H1 (cell line): ENCODE measurements around the gene LCT. TPM values are rescaled to one million over a fixed set of nuclear protein-coding genes. Genes with fewer than 3 reads are reported as not detected.

Experiments used
- ASH2L ChIP-seq: fragments of 200-600, 300-600 bp; sonication (generic); IDR thresholded peaks from one replicate; pipeline ENCODE4 v1.7.1; 2017; ENCODE audit warnings: low read length
- BRCA1 ChIP-seq: IDR thresholded peaks from 2 replicates; pipeline ENCODE4 v1.6.1; 2012; ENCODE audit warnings: low read depth, low read length, improper control_type of control experiment
- CHD7 ChIP-seq: fragments of 300-600 bp; sonication (generic); IDR thresholded peaks from 2 replicates; pipeline ENCODE4 v1.7.1; 2012; ENCODE audit warnings: low read length, moderate library complexity, mild to moderate bottlenecking, inconsistent platforms; ENCODE audit not compliant: insufficient replicate concordance
- GTF2F1 ChIP-seq: IDR thresholded peaks from 2 replicates; pipeline ENCODE4 v1.6.1; 2012; ENCODE audit warnings: low read depth, low read length, improper control_type of control experiment, borderline replicate concordance
- MAFK ChIP-seq: IDR thresholded peaks from 2 replicates; pipeline ENCODE4 v1.6.1; 2012; ENCODE audit warnings: low read depth, mild to moderate bottlenecking, improper control_type of control experiment, low read length
- SIN3A ChIP-seq, 2 experiments: IDR thresholded peaks in 1 of 2; conservative IDR thresholded peaks in 1 of 2; 2 replicates each; pipeline ENCODE4 v1.6.1; 2011 to 2012; ENCODE audit warnings: low read length in 2 of 2, improper control_type of control experiment in 1 of 2, low read depth in 1 of 2, mild to moderate bottlenecking in 1 of 2
- polyA plus RNA-seq, 7 experiments: library from polyadenylated mRNA; depleted of rRNA in 3 of 7; stranded (reverse) in 5 of 7; unstranded in 2 of 7; fragments of >200 nt in 5 of 7; fragments of 200-250 nt in 2 of 7; gene quantifications; 1 replicate in 5 of 7; 2 replicates in 1 of 7; 4 replicates in 1 of 7; pipeline versions ENCODE4 v1.2.1 to v1.2.3, GENCODE V29; 2011 to 2013; ENCODE audit warnings: missing spikeins in 2 of 7, mixed read lengths in 2 of 7
- total RNA-seq: library from RNA; stranded (reverse); fragmentation: NEBNext Ultra II Directional; extraction: Animal tissue kit (Norgen Biotek cat#: 25700); gene quantifications from 2 replicates; pipeline ENCODE4 v1.2.1, GENCODE V29; 2021

LCT gene
- total and polyA plus RNA-seq, 2 of the 8 experiments (the other 6 are each of a cell fraction or from before 2014, with no cell fraction given): 0.06 TPM; not detected in 1

GRCh38 chr2:135850892-135851668, 14.1 kb upstream of the LCT start (continued):
- TF ChIP-seq SIN3A (conservative IDR thresholded peaks at IDR 0.05 in 1 of 2, IDR thresholded peaks at IDR 0.05 in 1 of 2; ENCODE audit: low read depth in 1 of 2, low read length in 2 of 2) (no peak), ASH2L (no peak), CHD7 (no peak), BRCA1 (no peak), GTF2F1 (no peak), MAFK (no peak)
